Fibroblast of lung (primary cell): Measurements from ENCODE around the gene ANKRD40CL. TPM values are rescaled to one million over a fixed set of nuclear protein-coding genes. Genes with fewer than 3 reads are reported as not detected.

Experiments
- DNase-seq, 2 donors: peaks; one replicate each; pipeline versions ENCODE4 v3.0.0 to v3.0.0-alpha.2; 2010; ENCODE audit warnings: low read depth in 2 of 2
- H2AFZ ChIP-seq: 2 replicates; pipeline ENCODE4 v1.5.1; 2012; ENCODE audit warnings: low read length, control low read depth, inconsistent platforms
- H3K27ac ChIP-seq: 2 replicates; pipeline ENCODE4 v1.5.1; 2011; ENCODE audit warnings: low read length, control low read depth; ENCODE audit not compliant: insufficient read depth
- H3K27me3 ChIP-seq: 2 replicates; pipeline ENCODE4 v1.5.1; 2011; ENCODE audit warnings: mild to moderate bottlenecking, low read length; ENCODE audit not compliant: control insufficient read depth, insufficient read depth
- H3K36me3 ChIP-seq: 2 replicates; pipeline ENCODE4 v1.5.1; 2011; ENCODE audit warnings: low read length; ENCODE audit not compliant: control insufficient read depth, insufficient read depth
- H3K4me1 ChIP-seq: 2 replicates; pipeline ENCODE4 v1.5.1; 2011; ENCODE audit warnings: low read length; ENCODE audit not compliant: control insufficient read depth, insufficient read depth; ENCODE audit errors: extremely low read depth
- H3K4me2 ChIP-seq: 2 replicates; pipeline ENCODE4 v1.5.1; 2011; ENCODE audit warnings: low read length, control low read depth; ENCODE audit not compliant: insufficient read depth; ENCODE audit errors: extremely low read depth
- H3K4me3 ChIP-seq, 4 experiments: fragments of 200-600 bp in 1 of 4; sonication (generic) in 1 of 4; replicated peaks in 1 of 4; 2 replicates each; pipeline ENCODE4 v1.5.1; 2011 to 2016; ENCODE audit warnings: low read length in 4 of 4, low read depth in 3 of 4, mild to moderate bottlenecking in 3 of 4, control low read depth in 2 of 4, inconsistent platforms in 1 of 4, mixed read lengths in 1 of 4; ENCODE audit not compliant: insufficient read depth in 1 of 4; ENCODE audit errors: control extremely low read depth in 1 of 4
- H3K79me2 ChIP-seq: 2 replicates; pipeline ENCODE4 v1.5.1; 2012; ENCODE audit warnings: mild to moderate bottlenecking, low read length, inconsistent platforms; ENCODE audit not compliant: control insufficient read depth, insufficient read depth
- H3K9ac ChIP-seq: 2 replicates; pipeline ENCODE4 v1.5.1; 2011; ENCODE audit warnings: mild to moderate bottlenecking, low read length, control low read depth; ENCODE audit not compliant: insufficient read depth
- H3K9me3 ChIP-seq: 2 replicates; pipeline ENCODE4 v1.5.1; 2012; ENCODE audit warnings: low read depth, low read length; ENCODE audit not compliant: control insufficient read depth, insufficient read depth
- H4K20me1 ChIP-seq: 2 replicates; pipeline ENCODE4 v1.5.1; 2011; ENCODE audit warnings: low read length; ENCODE audit not compliant: control insufficient read depth, insufficient read depth; ENCODE audit errors: extremely low read depth
- CTCF ChIP-seq, 2 donors: IDR thresholded peaks in 1 of 2; conservative IDR thresholded peaks in 1 of 2; 1 replicate in 1 of 2; 2 replicates in 1 of 2; pipeline ENCODE4 v1.5.1; 2011 to 2012; ENCODE audit warnings: low read length in 2 of 2, control low read depth in 1 of 2, inconsistent platforms in 1 of 2, low read depth in 1 of 2, mild to moderate bottlenecking in 1 of 2
- EZH2 ChIP-seq: IDR thresholded peaks from 2 replicates; pipeline ENCODE4 v1.5.1; 2012; ENCODE audit warnings: low read length, control low read depth, mild to moderate bottlenecking; ENCODE audit errors: missing control alignments
- polyA plus RNA-seq, 2 donors: library from polyadenylated mRNA; depleted of rRNA in 1 of 2; stranded (reverse) in 1 of 2; unstranded in 1 of 2; fragments of >200 nt; gene quantifications; 2 replicates each; pipeline ENCODE4 v1.2.1, GENCODE V29; 2011 to 2012; ENCODE audit warnings: missing spikeins in 1 of 2
- total RNA-seq: library from RNA; depleted of rRNA; stranded (reverse); fragments of >200 nt; gene quantifications from 2 replicates; pipeline ENCODE4 v1.2.1, GENCODE V29; 2014

Gene ANKRD40CL
- total and polyA plus RNA-seq, 2 donors (not counting 1 experiment from before 2014, with no cell fraction given) = not detected

GRCh38 chr17:50722746-50723145, 44.6 kb downstream of the ANKRD40CL start:
- no peak for TF ChIP-seq CTCF (conservative IDR thresholded peaks at IDR 0.05 in 1 of 2, IDR thresholded peaks at IDR 0.05 in 1 of 2; ENCODE audit: low read depth in 1 of 2, low read length in 2 of 2)
- TF ChIP-seq EZH2 = no peak
- H3K9ac ChIP-seq = no peak overlapping the region
- H4K20me1 ChIP-seq = peaks cover 9% of the 10 kb centered on the region
- H3K27me3 ChIP-seq = no peaks in the 10 kb centered on the region
- H3K4me1 ChIP-seq = peaks cover 13% of the 10 kb centered on the region
- H3K9me3 ChIP-seq = no peaks in the 10 kb centered on the region
- DNase-seq = no peak
- H3K27ac ChIP-seq = no peak overlapping the region
- no peak overlapping the region for H2AFZ ChIP-seq
- peak overlapping the region in 2 of 4 experiments; percentile 27 to 31 for H3K4me3 ChIP-seq
- H3K79me2 ChIP-seq = peaks cover 83% of the 10 kb centered on the region
- H3K4me2 ChIP-seq = peak overlapping the region; percentile 7
- H3K36me3 ChIP-seq = no peaks in the 10 kb centered on the region

- Histone ChIP-seq H3K27me3 (no peaks in the 10 kb centered on the region), H3K4me3 (peak overlapping the region; percentile 61 to 94 (median 90)), H3K27ac (no peak overlapping the region), H2AFZ (no peak overlapping the region), H3K79me2 (peaks cover 69% of the 10 kb centered on the region), H4K20me1 (peaks cover 9% of the 10 kb centered on the region), H3K4me1 (peaks cover 11% of the 10 kb centered on the region), H3K36me3 (no peaks in the 10 kb centered on the region), H3K9ac (no peak overlapping the region), H3K9me3 (no peaks in the 10 kb centered on the region), H3K4me2 (peak overlapping the region; percentile 98)
- DNase-seq = no peak
- no peak for TF ChIP-seq CTCF (conservative IDR thresholded peaks at IDR 0.05 in 1 of 2, IDR thresholded peaks at IDR 0.05 in 1 of 2; ENCODE audit: low read depth in 1 of 2, low read length in 2 of 2)
- no peak for TF ChIP-seq EZH2
Measured at GRCh38 chr17:50721194-50722010, 45.9 kb downstream of the ANKRD40CL start.

- Histone ChIP-seq H3K9me3 (no peaks in the 10 kb centered on the region), H2AFZ (no peak overlapping the region), H3K27me3 (no peaks in the 10 kb centered on the region), H3K4me3 (peak overlapping the region; percentile 61 to 94 (median 90)), H3K4me1 (peaks cover 11% of the 10 kb centered on the region), H4K20me1 (peaks cover 9% of the 10 kb centered on the region), H3K36me3 (no peaks in the 10 kb centered on the region), H3K9ac (peak overlapping the region; percentile 98), H3K4me2 (peak overlapping the region; percentile 98), H3K27ac (peak overlapping the region; percentile 97), H3K79me2 (peaks cover 57% of the 10 kb centered on the region)
- no peak for DNase-seq
- no peak for TF ChIP-seq EZH2
- TF ChIP-seq CTCF (conservative IDR thresholded peaks at IDR 0.05 in 1 of 2, IDR thresholded peaks at IDR 0.05 in 1 of 2; ENCODE audit: low read depth in 1 of 2, low read length in 2 of 2) = no peak
Measured at GRCh38 chr17:50719924-50720794, 47.2 kb downstream of the ANKRD40CL start.
